G401 (cell line): Measurements from ENCODE around the gene RINL. TPM values are rescaled to one million over a fixed set of nuclear protein-coding genes. Genes with fewer than 3 reads are reported as not detected.

Source experiments
- total RNA-seq: library from RNA; depleted of rRNA; stranded (reverse); fragments of >200 nt; shearing (Covaris generic); gene quantifications from 2 replicates; pipeline ENCODE4 v1.2.3, GENCODE V29; 2014; rRNA removed

Gene RINL
- total RNA-seq, 1 experiment from 2014 or later, result 7.3 TPM

Other genes with a start within 250 kb of the RINL start
- gene ACTN4, start 230.6 kb downstream of the RINL start, total RNA-seq, result 173 and 182 TPM in 2 replicates
- 5.3 and 5.8 TPM in 2 replicates for gene CAPN12, start 133.8 kb downstream of the RINL start, total RNA-seq
- not detected in 2 replicates for gene LGALS7, start 104.8 kb downstream of the RINL start, total RNA-seq
- not detected in 2 replicates for gene LGALS7B, start 89.1 kb downstream of the RINL start, total RNA-seq
- gene LGALS4, start 65.3 kb downstream of the RINL start, total RNA-seq, result not detected in 2 replicates
- gene ECH1, start 46.5 kb downstream of the RINL start, total RNA-seq, result 210 and 267 TPM in 2 replicates
- gene HNRNPL, start 28.3 kb downstream of the RINL start, total RNA-seq, result 600 and 749 TPM in 2 replicates
- 114 and 122 TPM in 2 replicates for gene SIRT2, start 21.3 kb upstream of the RINL start, total RNA-seq
- 48.1 and 63.2 TPM in 2 replicates for gene NFKBIB, start 21.7 kb upstream of the RINL start, total RNA-seq
- gene CCER2, start 33.9 kb upstream of the RINL start, total RNA-seq, result not detected in 2 replicates
- 34.2 and 43.0 TPM in 2 replicates for gene SARS2, start 52.5 kb upstream of the RINL start, total RNA-seq
- 105 and 161 TPM in 2 replicates for gene MRPS12, start 52.7 kb upstream of the RINL start, total RNA-seq
- 47.4 and 91.4 TPM in 2 replicates for gene FBXO17, start 97.5 kb upstream of the RINL start, total RNA-seq
- 44.0 and 52.2 TPM in 2 replicates for gene FBXO27, start 154.3 kb upstream of the RINL start, total RNA-seq
- not detected in 2 replicates for gene ACP7, start 206.1 kb upstream of the RINL start, total RNA-seq
- 12.8 and 15.3 TPM in 2 replicates for gene PAK4, start 247.5 kb upstream of the RINL start, total RNA-seq